Naive thymus-derived CD4-positive, alpha-beta T cell (primary cell): ENCODE results near the gene CACNA2D4. TPM values are rescaled to one million over a fixed set of nuclear protein-coding genes. Genes with fewer than 3 reads are reported as not detected.

Experiments used
- ATAC-seq: fragments of 150-1000 bp; cut with Tn5 transposase; 2 replicates; pipeline ENCODE4 v1.10.0; 2021; ENCODE audit warnings: mild to moderate bottlenecking, moderate library complexity
- CTCF ChIA-PET: fragments of 350-600 bp; sonication (Branson Sonifier 250); formaldehyde crosslinking; loops from one replicate; lab custom pipeline; 2021; ENCODE audit warnings: antibody characterized with exemption; lab: Charles Lee
- POLR2A ChIA-PET: fragments of 350-600 bp; sonication (Branson Sonifier 250); formaldehyde crosslinking; loops from one replicate; lab custom pipeline; 2021; ENCODE audit warnings: antibody characterized with exemption, inconsistent platforms; lab: Charles Lee
- DNase-seq, 9 donors: peaks; one replicate each; pipeline versions ENCODE4 v3.0.0 to v3.0.0-alpha.2; 2020 to 2022; ENCODE audit warnings: mixed read lengths in 1 of 9
- H3K27ac ChIP-seq: one replicate; pipeline ENCODE4 v1.7.0; 2013; ENCODE audit warnings: mild to moderate bottlenecking, low read depth, low read length, moderate library complexity
- H3K27me3 ChIP-seq, 2 donors: one replicate each; pipeline ENCODE4 v1.7.0; 2013; ENCODE audit warnings: low read length in 2 of 2, mild to moderate bottlenecking in 2 of 2, moderate library complexity in 2 of 2; ENCODE audit not compliant: control insufficient read depth in 2 of 2, insufficient read depth in 2 of 2
- H3K36me3 ChIP-seq, 3 experiments: 1 replicate in 2 of 3; 2 replicates in 1 of 3; pipeline ENCODE4 v1.7.0; 2013; ENCODE audit warnings: low read length in 3 of 3, mild to moderate bottlenecking in 3 of 3, moderate library complexity in 1 of 3; ENCODE audit not compliant: insufficient read depth in 3 of 3, control insufficient read depth in 2 of 3
- H3K4me1 ChIP-seq, 2 donors: one replicate each; pipeline ENCODE4 v1.7.0; 2013; ENCODE audit warnings: low read length in 2 of 2, mild to moderate bottlenecking in 2 of 2, moderate library complexity in 1 of 2; ENCODE audit not compliant: control insufficient read depth in 2 of 2, insufficient read depth in 2 of 2
- H3K4me3 ChIP-seq: 2 replicates; pipeline ENCODE4 v1.7.0; 2013; ENCODE audit warnings: mild to moderate bottlenecking, low read length
- H3K9me3 ChIP-seq, 3 experiments: 1 replicate in 2 of 3; 2 replicates in 1 of 3; pipeline ENCODE4 v1.7.0; 2013; ENCODE audit warnings: low read length in 3 of 3; ENCODE audit not compliant: control insufficient read depth in 2 of 3
- H3K27ac Mint-ChIP-seq, 9 donors: one replicate each; pipeline ENCODE4 v1.8.0; 2020 to 2022; ENCODE audit warnings: mixed read lengths in 9 of 9, mild to moderate bottlenecking in 8 of 9, moderate library complexity in 5 of 9, inconsistent platforms in 2 of 9
- H3K27me3 Mint-ChIP-seq, 5 donors: one replicate each; pipeline ENCODE4 v1.8.0; 2021 to 2022; ENCODE audit warnings: mixed read lengths in 5 of 5, mild to moderate bottlenecking in 1 of 5
- H3K36me3 Mint-ChIP-seq, 5 donors: one replicate each; pipeline ENCODE4 v1.8.0; 2020 to 2022; ENCODE audit warnings: mixed read lengths in 5 of 5, mild to moderate bottlenecking in 3 of 5, inconsistent platforms in 1 of 5
- H3K4me1 Mint-ChIP-seq, 7 donors: one replicate each; pipeline ENCODE4 v1.8.0; 2020 to 2022; ENCODE audit warnings: mixed read lengths in 7 of 7, mild to moderate bottlenecking in 3 of 7, inconsistent platforms in 1 of 7
- H3K4me3 Mint-ChIP-seq, 10 donors: one replicate each; pipeline ENCODE4 v1.8.0; 2020 to 2022; ENCODE audit warnings: mild to moderate bottlenecking in 10 of 10, mixed read lengths in 10 of 10, moderate library complexity in 6 of 10, inconsistent platforms in 2 of 10
- H3K9me3 Mint-ChIP-seq, 11 donors: one replicate each; pipeline ENCODE4 v1.8.0; 2020 to 2022; ENCODE audit warnings: mixed read lengths in 11 of 11, mild to moderate bottlenecking in 4 of 11, inconsistent platforms in 1 of 11, moderate library complexity in 1 of 11
- intact Hi-C, 2 donors: fragments of 100-400 bp; cut with micrococcal nuclease; formaldehyde crosslinking; loops; one replicate each; pipeline ENCODE4 v1.15.1; 2023
- polyA plus RNA-seq, 2 donors: library from polyadenylated mRNA; unstranded; fragments of 300-500 nt; fragmentation: Illumina TruSeq; gene quantifications; one replicate each; pipeline ENCODE4 v1.2.3, GENCODE V29; 2021
- total RNA-seq, 6 experiments: library from RNA in 5 of 6; stranded (reverse) in 5 of 6; gene quantifications; 1 replicate in 5 of 6; 2 replicates in 1 of 6; pipeline ENCODE4 v1.2.3 and lab custom pipeline; 2021 to 2026

The CACNA2D4 gene
- total and polyA plus RNA-seq, 7 experiments from 2014 or later, result 4.9 to 23.4 (median 9.5) TPM

DNA sequence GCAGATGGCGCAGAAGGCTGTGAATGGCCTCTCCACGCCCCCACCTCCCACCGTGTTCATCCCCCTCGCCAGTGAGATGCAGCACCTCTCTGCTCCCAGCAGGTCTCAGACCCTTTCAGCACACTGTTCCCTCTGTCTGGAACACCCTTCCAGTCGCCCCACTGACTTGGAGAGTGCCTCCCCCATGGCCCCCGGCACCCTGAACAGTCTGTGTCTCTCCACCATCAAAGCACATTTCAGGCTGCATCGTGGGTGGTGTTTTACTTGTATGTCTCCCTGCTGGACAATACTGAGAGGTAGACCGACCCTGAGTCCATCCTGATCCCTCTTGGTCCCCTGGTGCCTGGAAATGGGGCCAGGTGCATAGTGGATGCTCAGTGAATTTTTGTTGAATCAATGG, 34.9 kb downstream of the CACNA2D4 start:
- H3K9me3 Mint-ChIP-seq, result peaks cover 0 to 16% (median 9%) of the 10 kb centered on the region in 11 donors
- intact Hi-C loops, result no loop called here
- H3K27me3 Mint-ChIP-seq, result peaks cover 8 to 20% (median 14%) of the 10 kb centered on the region in 5 donors
- Histone ChIP-seq H3K4me3 (no peak overlapping the region), H3K4me1 (no peaks in the 10 kb centered on the region), H3K9me3 (peaks cover 0 to 5% (median 0%) of the 10 kb centered on the region in 3 experiments), H3K27me3 (no peaks in the 10 kb centered on the region), H3K36me3 (no peaks in the 10 kb centered on the region), H3K27ac (no peak overlapping the region)
- no peak overlapping the region for H3K4me3 Mint-ChIP-seq
- no peak for ATAC-seq
- H3K27ac Mint-ChIP-seq, result no peak overlapping the region
- no peak for DNase-seq
- H3K4me1 Mint-ChIP-seq, result no peaks in the 10 kb centered on the region
- ChIA-PET CTCF (interaction anchor here (0.6 kb wide), 1 partner anchor 17 kb away, joined by 3 read pairs; no protein-coding TSS in a partner anchor), POLR2A (no interaction called here)
- peaks cover 0 to 2% (median 0%) of the 10 kb centered on the region in 5 donors for H3K36me3 Mint-ChIP-seq

- H3K9me3 ChIP-seq, result peaks cover 0 to 2% (median 0%) of the 10 kb centered on the region in 3 experiments
- no peak overlapping the region for H3K4me3 Mint-ChIP-seq
- no peak overlapping the region for H3K27ac ChIP-seq
- no peaks in the 10 kb centered on the region for H3K4me1 ChIP-seq
- no peaks in the 10 kb centered on the region for H3K36me3 Mint-ChIP-seq
- H3K27me3 Mint-ChIP-seq, result peaks cover 7 to 14% (median 12%) of the 10 kb centered on the region in 5 donors
- H3K36me3 ChIP-seq, result no peaks in the 10 kb centered on the region
- ChIA-PET CTCF (no interaction called here), POLR2A (interaction anchor here (1.1 kb wide), 1 partner anchor 35 kb away, joined by 3 read pairs; no protein-coding TSS in a partner anchor)
- intact Hi-C loops, result no loop called here
- no peaks in the 10 kb centered on the region for H3K27me3 ChIP-seq
- DNase-seq (no peak), ATAC-seq (no peak)
- H3K4me3 ChIP-seq, result no peak overlapping the region
- H3K4me1 Mint-ChIP-seq, result no peaks in the 10 kb centered on the region
- H3K27ac Mint-ChIP-seq, result no peak overlapping the region
- H3K9me3 Mint-ChIP-seq, result peaks cover 0 to 11% (median 5%) of the 10 kb centered on the region in 11 donors
Measured at GRCh38 chr12:1882850-1883470, 35.5 kb downstream of the CACNA2D4 start.

GRCh38 chr12:1882405-1882804, 36.0 kb downstream of the CACNA2D4 start:
- no peaks in the 10 kb centered on the region for H3K4me1 ChIP-seq
- no peaks in the 10 kb centered on the region for H3K4me1 Mint-ChIP-seq
- H3K27me3 Mint-ChIP-seq, result peaks cover 2 to 14% (median 6%) of the 10 kb centered on the region in 5 donors
- CTCF ChIA-PET, result no interaction called here
- no peaks in the 10 kb centered on the region for H3K27me3 ChIP-seq
- no peaks in the 10 kb centered on the region for H3K36me3 ChIP-seq
- DNase-seq (no peak), ATAC-seq (no peak)
- H3K4me3 ChIP-seq, result no peak overlapping the region
- H3K9me3 Mint-ChIP-seq, result peaks cover 0 to 5% (median under 1%) of the 10 kb centered on the region in 11 donors
- intact Hi-C loops, result no loop called here
- H3K9me3 ChIP-seq, result no peaks in the 10 kb centered on the region
- no peak overlapping the region for H3K27ac ChIP-seq
- H3K4me3 Mint-ChIP-seq, result no peak overlapping the region
- POLR2A ChIA-PET, result interaction anchor here (1.1 kb wide), 1 partner anchor 35 kb away, joined by 3 read pairs; no protein-coding TSS in a partner anchor
- H3K36me3 Mint-ChIP-seq, result no peaks in the 10 kb centered on the region
- no peak overlapping the region for H3K27ac Mint-ChIP-seq

DNA sequence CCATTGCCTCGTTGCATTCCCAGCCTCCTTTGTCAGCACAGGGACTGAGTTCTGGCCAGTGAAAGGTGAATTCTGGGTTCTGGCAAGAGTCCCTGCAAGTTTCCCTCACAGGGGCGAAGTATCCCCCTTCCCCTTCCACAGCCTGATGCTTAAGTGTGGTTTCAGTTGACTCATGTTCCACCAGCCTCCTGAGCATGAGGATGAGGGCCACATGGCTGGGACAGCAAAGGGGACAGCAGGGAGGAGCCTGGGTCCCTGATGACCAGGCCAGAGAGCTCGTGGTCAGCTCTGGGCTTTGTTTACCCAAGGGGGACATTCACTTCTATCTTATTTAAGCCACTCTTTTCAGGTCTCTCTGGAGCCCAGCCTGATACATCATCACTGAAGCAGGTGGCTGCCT, 36.5 kb downstream of the CACNA2D4 start:
- H3K4me3 Mint-ChIP-seq, result no peak overlapping the region
- Histone ChIP-seq H3K9me3 (no peaks in the 10 kb centered on the region), H3K4me1 (no peaks in the 10 kb centered on the region), H3K36me3 (no peaks in the 10 kb centered on the region), H3K4me3 (no peak overlapping the region), H3K27me3 (no peaks in the 10 kb centered on the region), H3K27ac (no peak overlapping the region)
- DNase-seq (no peak), ATAC-seq (no peak)
- ChIA-PET CTCF (no interaction called here), POLR2A (interaction anchor here (1.1 kb wide), 1 partner anchor 36 kb away, joined by 3 read pairs; no protein-coding TSS in a partner anchor)
- H3K36me3 Mint-ChIP-seq, result no peaks in the 10 kb centered on the region
- peaks cover 0 to 1% (median 0%) of the 10 kb centered on the region in 11 donors for H3K9me3 Mint-ChIP-seq
- intact Hi-C loops, result no loop called here
- H3K27me3 Mint-ChIP-seq, result peaks cover 0 to 14% (median 6%) of the 10 kb centered on the region in 5 donors
- H3K27ac Mint-ChIP-seq, result no peak overlapping the region
- no peaks in the 10 kb centered on the region for H3K4me1 Mint-ChIP-seq

DNA sequence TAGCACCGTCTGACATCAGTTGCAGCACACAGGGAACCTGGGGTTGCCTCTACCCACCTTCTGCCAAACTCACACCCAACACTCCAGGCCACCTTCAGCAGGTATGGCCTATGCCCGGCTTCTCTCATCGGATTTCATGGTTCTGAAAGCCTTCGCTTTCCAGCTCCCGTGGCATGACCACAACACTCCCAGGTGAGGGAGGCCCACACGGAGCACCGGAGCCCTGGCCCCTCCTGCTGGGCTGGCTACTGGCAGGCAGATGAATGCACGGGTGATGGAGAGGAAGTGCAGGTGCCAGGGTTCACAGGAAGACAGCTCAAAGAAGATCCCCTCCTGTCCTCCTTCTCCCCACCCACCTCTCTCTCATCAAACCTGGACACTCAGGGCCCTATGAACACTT, 37.2 kb downstream of the CACNA2D4 start:
- ChIA-PET POLR2A (no interaction called here), CTCF (no interaction called here)
- Mint-ChIP-seq H3K4me1 (no peaks in the 10 kb centered on the region), H3K36me3 (no peaks in the 10 kb centered on the region), H3K27me3 (peaks cover 0 to 10% (median 4%) of the 10 kb centered on the region in 5 donors), H3K4me3 (no peak overlapping the region), H3K9me3 (peaks cover 0 to 1% (median 0%) of the 10 kb centered on the region in 11 donors), H3K27ac (no peak overlapping the region)
- H3K4me3 ChIP-seq, result no peak overlapping the region
- no peak for ATAC-seq
- no peaks in the 10 kb centered on the region for H3K36me3 ChIP-seq
- no peaks in the 10 kb centered on the region for H3K4me1 ChIP-seq
- H3K9me3 ChIP-seq, result no peaks in the 10 kb centered on the region
- intact Hi-C loops, result no loop called here
- no peak for DNase-seq
- no peak overlapping the region for H3K27ac ChIP-seq
- H3K27me3 ChIP-seq, result no peaks in the 10 kb centered on the region

DNA sequence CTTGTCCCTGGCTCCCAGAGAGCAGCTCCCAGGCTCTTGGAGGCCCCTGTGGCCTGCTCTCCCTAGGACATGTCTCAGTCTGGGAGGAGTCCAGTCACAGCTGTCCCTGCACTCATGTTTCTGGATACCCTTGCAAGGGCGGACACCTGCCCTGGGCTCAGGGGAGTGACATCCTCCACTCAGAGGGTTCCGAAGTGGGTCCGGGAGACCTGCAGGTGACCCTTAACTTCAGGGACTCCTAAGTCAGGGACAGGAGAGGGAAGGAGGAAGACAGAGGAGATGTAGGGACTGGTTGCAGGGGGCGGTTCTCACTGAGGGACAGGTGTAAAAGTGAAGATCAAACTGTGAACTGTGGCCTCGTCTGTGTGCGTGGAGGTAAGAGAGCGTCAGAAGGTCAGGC, 37.6 kb downstream of the CACNA2D4 start:
- Histone ChIP-seq H3K4me1 (no peaks in the 10 kb centered on the region), H3K4me3 (no peak overlapping the region), H3K36me3 (no peaks in the 10 kb centered on the region), H3K27me3 (no peaks in the 10 kb centered on the region), H3K27ac (no peak overlapping the region), H3K9me3 (no peaks in the 10 kb centered on the region)
- ATAC-seq (no peak), DNase-seq (no peak)
- Mint-ChIP-seq H3K4me3 (no peak overlapping the region), H3K9me3 (peaks cover 0 to 1% (median 0%) of the 10 kb centered on the region in 11 donors), H3K27ac (no peak overlapping the region), H3K4me1 (no peaks in the 10 kb centered on the region), H3K27me3 (peaks cover 0 to 10% (median 2%) of the 10 kb centered on the region in 5 donors), H3K36me3 (no peaks in the 10 kb centered on the region)
- ChIA-PET CTCF (no interaction called here), POLR2A (no interaction called here)
- intact Hi-C loops, result no loop called here
